H9 (cell line): ENCODE results near the gene CHST13. TPM values are rescaled to one million over a fixed set of nuclear protein-coding genes. Genes with fewer than 3 reads are reported as not detected.

Source experiments
- DNase-seq: peaks from one replicate; pipeline ENCODE4 v3.0.0-alpha.2; 2017
- H2AFZ ChIP-seq: one replicate; pipeline ENCODE4 v1.6.1; 2013; ENCODE audit warnings: mild to moderate bottlenecking, low read length, control low read depth, moderate library complexity
- H2AK5ac ChIP-seq: 2 replicates; pipeline ENCODE4 v1.6.1; 2013; ENCODE audit warnings: low read length, control low read depth, mixed read lengths; ENCODE audit not compliant: insufficient read length
- H2BK120ac ChIP-seq: one replicate; pipeline ENCODE4 v1.6.1; 2013; ENCODE audit warnings: low read depth, mild to moderate bottlenecking, low read length, control low read depth, inconsistent platforms; ENCODE audit not compliant: poor library complexity, severe bottlenecking
- H2BK12ac ChIP-seq: 2 replicates; pipeline ENCODE4 v1.6.1; 2013; ENCODE audit warnings: low read length, control low read depth, mixed read lengths, low read depth; ENCODE audit not compliant: insufficient read length
- H2BK15ac ChIP-seq: 2 replicates; pipeline ENCODE4 v1.6.1; 2013; ENCODE audit warnings: low read depth, low read length, control low read depth
- H2BK20ac ChIP-seq: one replicate; pipeline ENCODE4 v1.6.1; 2013; ENCODE audit warnings: low read depth, mild to moderate bottlenecking, low read length, control low read depth, inconsistent platforms; ENCODE audit not compliant: poor library complexity, severe bottlenecking
- H2BK5ac ChIP-seq: 2 replicates; pipeline ENCODE4 v1.6.1; 2013; ENCODE audit warnings: low read length, control low read depth, mixed read lengths; ENCODE audit not compliant: insufficient read length
- H3K14ac ChIP-seq: 2 replicates; pipeline ENCODE4 v1.6.1; 2013; ENCODE audit warnings: low read length, control low read depth; ENCODE audit not compliant: insufficient read depth
- H3K18ac ChIP-seq: 2 replicates; pipeline ENCODE4 v1.6.1; 2013; ENCODE audit warnings: low read depth, mild to moderate bottlenecking, mixed read lengths, low read length, control low read depth; ENCODE audit not compliant: insufficient read length
- H3K23ac ChIP-seq: 2 replicates; pipeline ENCODE4 v1.6.1; 2013; ENCODE audit warnings: low read length, control low read depth, mixed read lengths, low read depth; ENCODE audit not compliant: insufficient read length
- H3K23me2 ChIP-seq: 2 replicates; pipeline ENCODE4 v1.6.1; 2013; ENCODE audit warnings: low read depth, mild to moderate bottlenecking, mixed read lengths, low read length, control low read depth; ENCODE audit not compliant: insufficient read length, poor library complexity, severe bottlenecking
- H3K27ac ChIP-seq: 2 replicates; pipeline ENCODE4 v1.5.1; 2013; ENCODE audit warnings: low read length, control low read depth, mixed read lengths, low read depth; ENCODE audit not compliant: insufficient read length
- H3K27me3 ChIP-seq: 2 replicates; pipeline ENCODE4 v1.6.1; 2013; ENCODE audit warnings: low read length, control low read depth, inconsistent platforms; ENCODE audit not compliant: insufficient read depth
- H3K4ac ChIP-seq: 2 replicates; pipeline ENCODE4 v1.6.1; 2013; ENCODE audit warnings: low read depth, mild to moderate bottlenecking, control low read depth, inconsistent platforms, low read length, moderate library complexity
- H3K4me1 ChIP-seq: 2 replicates; pipeline ENCODE4 v1.6.1; 2013; ENCODE audit warnings: low read length, control low read depth, inconsistent platforms; ENCODE audit not compliant: insufficient read depth
- H3K4me2 ChIP-seq: 2 replicates; pipeline ENCODE4 v1.6.1; 2013; ENCODE audit warnings: low read length, control low read depth, mixed read lengths; ENCODE audit not compliant: insufficient read length, insufficient read depth
- H3K56ac ChIP-seq: 2 replicates; pipeline ENCODE4 v1.6.1; 2013; ENCODE audit warnings: low read depth, mild to moderate bottlenecking, mixed read lengths, low read length, control low read depth; ENCODE audit not compliant: insufficient read length
- H3K79me1 ChIP-seq: 2 replicates; pipeline ENCODE4 v1.6.1; 2013; ENCODE audit warnings: low read depth, mild to moderate bottlenecking, moderate library complexity, low read length, control low read depth, inconsistent platforms; ENCODE audit not compliant: insufficient read depth, poor library complexity, severe bottlenecking
- H3K79me2 ChIP-seq: 2 replicates; pipeline ENCODE4 v1.6.1; 2013; ENCODE audit warnings: low read length, control low read depth, inconsistent platforms; ENCODE audit not compliant: insufficient read depth
- H3K9ac ChIP-seq: 2 replicates; pipeline ENCODE4 v1.6.1; 2013; ENCODE audit warnings: low read length, control low read depth, mixed read lengths; ENCODE audit not compliant: insufficient read length; ENCODE audit errors: extremely low read depth
- H3K9me3 ChIP-seq: one replicate; pipeline ENCODE4 v1.6.1; 2013; ENCODE audit warnings: low read depth, low read length, inconsistent platforms; ENCODE audit not compliant: control insufficient read depth
- H3T11ph ChIP-seq: one replicate; pipeline ENCODE4 v1.6.1; 2013; ENCODE audit warnings: mild to moderate bottlenecking, low read length, control low read depth, inconsistent platforms
- H4K20me1 ChIP-seq: one replicate; pipeline ENCODE4 v1.6.1; 2013; ENCODE audit not compliant: control insufficient read depth, insufficient read length, insufficient read depth
- H4K5ac ChIP-seq: 2 replicates; pipeline ENCODE4 v1.6.1; 2013; ENCODE audit warnings: low read depth, mild to moderate bottlenecking, mixed read lengths, low read length, control low read depth; ENCODE audit not compliant: insufficient read length
- H4K8ac ChIP-seq: replicated peaks from 2 replicates; pipeline ENCODE4 v1.6.1; 2013; ENCODE audit warnings: low read length, control low read depth, mixed read lengths, low read depth; ENCODE audit not compliant: insufficient read length
- H4K91ac ChIP-seq: 2 replicates; pipeline ENCODE4 v1.6.1; 2013; ENCODE audit warnings: low read depth, mild to moderate bottlenecking, moderate library complexity, mixed read lengths, low read length, control low read depth; ENCODE audit not compliant: insufficient read length
- H3K27ac Mint-ChIP-seq, 3 experiments: 2 replicates in 2 of 3; 3 replicates in 1 of 3; pipeline ENCODE4 v1.8.0; 2020 to 2021; ENCODE audit warnings: mixed read lengths in 3 of 3, mild to moderate bottlenecking in 1 of 3, moderate library complexity in 1 of 3
- H3K27me3 Mint-ChIP-seq: 2 replicates; pipeline ENCODE4 v1.8.0; 2021; ENCODE audit warnings: low read depth, mild to moderate bottlenecking, moderate library complexity, mixed read lengths
- H3K36me3 Mint-ChIP-seq, 3 experiments: 2 replicates in 2 of 3; 3 replicates in 1 of 3; pipeline ENCODE4 v1.8.0; 2020 to 2021; ENCODE audit warnings: low read depth in 3 of 3, mixed read lengths in 3 of 3; ENCODE audit not compliant: insufficient read depth in 1 of 3
- H3K4me1 Mint-ChIP-seq, 2 experiments: 2 replicates each; pipeline ENCODE4 v1.8.0; 2020; ENCODE audit warnings: mixed read lengths in 2 of 2
- H3K4me3 Mint-ChIP-seq, 2 experiments: 2 replicates in 1 of 2; 3 replicates in 1 of 2; pipeline ENCODE4 v1.8.0; 2020 to 2021; ENCODE audit warnings: mild to moderate bottlenecking in 2 of 2, mixed read lengths in 2 of 2, moderate library complexity in 1 of 2
- H3K9me3 Mint-ChIP-seq, 2 experiments: 2 replicates in 1 of 2; 3 replicates in 1 of 2; pipeline ENCODE4 v1.8.0; 2020; ENCODE audit warnings: mild to moderate bottlenecking in 2 of 2, mixed read lengths in 2 of 2, moderate library complexity in 1 of 2
- WGBS: extraction: QIAGEN DNeasy Blood & Tissue Kit; methylation state at CpG from one replicate; pipeline ENCODE4 v1.1.7; 2013; ENCODE audit warnings: missing lambda C conversion rate, low lambda C conversion rate, mixed read lengths; ENCODE audit not compliant: insufficient read length; ENCODE audit errors: extremely low coverage; 5-methylcytosine and 5-hydroxymethylcytosine counted together
- total RNA-seq: library from RNA; stranded (reverse); gene quantifications from 2 replicates; pipeline ENCODE4 v1.2.1, GENCODE V29; 2021
- TF ChIP-seq, protein P1 (sequence below): fragments of 200-600 bp; sonication (generic); conservative IDR thresholded peaks from 3 replicates; pipeline ENCODE4 v1.8.0; 2021; ENCODE audit warnings: antibody characterized with exemption, mild to moderate bottlenecking

The CHST13 gene
- total RNA-seq, 1 experiment from 2014 or later: 0.85 TPM

GRCh38 chr3:126514161-126514560 is 9.8 kb upstream of the CHST13 start:
- whole genome bisulfite sequencing: no CpG with 5 or more reads among the region's 11 CpGs
- no peak overlapping the region for H2AK5ac ChIP-seq
- no peak overlapping the region for H4K91ac ChIP-seq
- H3K4ac ChIP-seq: no peak overlapping the region
- H3K9ac ChIP-seq: no peak overlapping the region
- no peaks in the 10 kb centered on the region for H3K27me3 ChIP-seq
- no peak overlapping the region for H2AFZ ChIP-seq
- H3K4me2 ChIP-seq: no peak overlapping the region
- no peak overlapping the region for H3T11ph ChIP-seq
- H3K18ac ChIP-seq: no peak overlapping the region
- H3K23ac ChIP-seq: no peak overlapping the region
- no peak for DNase-seq
- H3K79me1 ChIP-seq: no peaks in the 10 kb centered on the region
- H3K23me2 ChIP-seq: no peaks in the 10 kb centered on the region
- no peak overlapping the region for H2BK20ac ChIP-seq
- no peak overlapping the region for H2BK15ac ChIP-seq
- H2BK12ac ChIP-seq: no peak overlapping the region
- H3K14ac ChIP-seq: no peak overlapping the region
- H2BK5ac ChIP-seq: no peak overlapping the region
- no peak overlapping the region for H3K27ac ChIP-seq
- H3K36me3 Mint-ChIP-seq: no peaks in the 10 kb centered on the region
- H4K5ac ChIP-seq: no peak overlapping the region
- TF ChIP-seq, protein P1, sequence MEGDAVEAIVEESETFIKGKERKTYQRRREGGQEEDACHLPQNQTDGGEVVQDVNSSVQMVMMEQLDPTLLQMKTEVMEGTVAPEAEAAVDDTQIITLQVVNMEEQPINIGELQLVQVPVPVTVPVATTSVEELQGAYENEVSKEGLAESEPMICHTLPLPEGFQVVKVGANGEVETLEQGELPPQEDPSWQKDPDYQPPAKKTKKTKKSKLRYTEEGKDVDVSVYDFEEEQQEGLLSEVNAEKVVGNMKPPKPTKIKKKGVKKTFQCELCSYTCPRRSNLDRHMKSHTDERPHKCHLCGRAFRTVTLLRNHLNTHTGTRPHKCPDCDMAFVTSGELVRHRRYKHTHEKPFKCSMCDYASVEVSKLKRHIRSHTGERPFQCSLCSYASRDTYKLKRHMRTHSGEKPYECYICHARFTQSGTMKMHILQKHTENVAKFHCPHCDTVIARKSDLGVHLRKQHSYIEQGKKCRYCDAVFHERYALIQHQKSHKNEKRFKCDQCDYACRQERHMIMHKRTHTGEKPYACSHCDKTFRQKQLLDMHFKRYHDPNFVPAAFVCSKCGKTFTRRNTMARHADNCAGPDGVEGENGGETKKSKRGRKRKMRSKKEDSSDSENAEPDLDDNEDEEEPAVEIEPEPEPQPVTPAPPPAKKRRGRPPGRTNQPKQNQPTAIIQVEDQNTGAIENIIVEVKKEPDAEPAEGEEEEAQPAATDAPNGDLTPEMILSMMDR: no peak
- H3K9me3 Mint-ChIP-seq: no peaks in the 10 kb centered on the region
- no peaks in the 10 kb centered on the region for H3K79me2 ChIP-seq
- no peaks in the 10 kb centered on the region for H4K20me1 ChIP-seq
- no peaks in the 10 kb centered on the region for H3K4me1 ChIP-seq
- H3K27ac Mint-ChIP-seq: no peak overlapping the region
- no peak overlapping the region for H3K4me3 Mint-ChIP-seq
- no peak overlapping the region for H4K8ac ChIP-seq
- no peak overlapping the region for H2BK120ac ChIP-seq
- no peaks in the 10 kb centered on the region for H3K27me3 Mint-ChIP-seq
- no peaks in the 10 kb centered on the region for H3K9me3 ChIP-seq
- no peak overlapping the region for H3K56ac ChIP-seq
- H3K4me1 Mint-ChIP-seq: 0 out of 4 replicates have a peak, but pooled peaks cover 0 to 4% of the 10 kb centered on the region in 2 experiments
